HG03066 (cell line): ENCODE data around the gene ITPR2.
A peak's percentile ranks its signal among the peaks of the same experiment; 100 is the strongest.
"Not testable (repeated sequence)": the region's sequence is repeated elsewhere in the genome, so short reads cannot be mapped to it uniquely, and the experiment has no call there.

ENCODE experiments used
- ATAC-seq: cut with Tn5 transposase; IDR thresholded peaks from one replicate; pipeline ENCODE4 v1.9.1; 2021; ENCODE audit warnings: low read depth; ENCODE audit not compliant: unreplicated experiment

The ITPR2 gene

GRCh38 chr12:26767865-26768264, 65.1 kb downstream of the ITPR2 start:
- no peak for ATAC-seq

DNA sequence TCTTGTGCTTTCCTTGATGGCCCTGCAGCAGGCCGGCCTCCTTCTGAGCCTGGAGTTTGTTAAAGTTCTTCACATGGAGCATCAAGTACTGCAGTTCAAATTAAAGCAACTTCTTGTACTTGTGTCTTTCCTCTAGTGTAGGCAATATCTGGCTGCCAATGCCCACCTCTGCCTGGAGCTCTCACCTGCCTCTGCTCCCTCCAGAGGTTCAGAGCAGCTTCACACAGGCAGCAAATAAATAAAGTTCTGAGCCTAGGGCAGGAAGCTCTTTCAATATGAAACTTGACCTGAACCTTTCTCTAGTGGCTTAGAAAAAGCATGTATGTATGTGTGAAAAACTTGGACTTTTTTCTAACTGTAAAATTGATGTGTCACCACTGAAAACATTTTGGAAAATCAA, 65.9 kb downstream of the ITPR2 start:
- no peak for ATAC-seq

- no peak for ATAC-seq
Observed at GRCh38 chr12:26762186-26762585, 70.8 kb downstream of the ITPR2 start.

- ATAC-seq = no peak
Observed at GRCh38 chr12:26761775-26762174, 71.2 kb downstream of the ITPR2 start.

GRCh38 chr12:26760657-26761293, 72.2 kb downstream of the ITPR2 start:
- no peak for ATAC-seq

- ATAC-seq = not testable (repeated sequence)
Observed at GRCh38 chr12:26755362-26755761, 77.6 kb downstream of the ITPR2 start.

- ATAC-seq = no peak
Observed at GRCh38 chr12:26754148-26754547, 78.8 kb downstream of the ITPR2 start.

DNA sequence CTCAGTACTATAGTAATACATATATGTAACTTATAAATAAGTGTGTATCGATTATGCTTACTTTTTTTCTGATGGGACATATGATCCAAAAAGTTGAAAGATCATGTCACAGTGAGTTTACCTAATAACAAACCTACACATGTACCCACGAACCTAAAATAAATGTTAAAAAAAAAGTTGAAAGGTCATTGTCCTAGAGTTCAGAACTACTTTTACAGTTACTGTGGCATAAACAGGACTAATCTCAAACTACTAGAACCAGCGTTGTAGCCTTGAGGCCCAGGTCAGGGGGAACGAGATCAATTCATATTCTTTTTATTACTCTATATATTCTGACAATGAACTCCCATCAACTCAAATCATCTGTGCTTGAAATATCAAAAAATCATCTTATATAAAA, 81.8 kb downstream of the ITPR2 start:
- no peak for ATAC-seq

DNA sequence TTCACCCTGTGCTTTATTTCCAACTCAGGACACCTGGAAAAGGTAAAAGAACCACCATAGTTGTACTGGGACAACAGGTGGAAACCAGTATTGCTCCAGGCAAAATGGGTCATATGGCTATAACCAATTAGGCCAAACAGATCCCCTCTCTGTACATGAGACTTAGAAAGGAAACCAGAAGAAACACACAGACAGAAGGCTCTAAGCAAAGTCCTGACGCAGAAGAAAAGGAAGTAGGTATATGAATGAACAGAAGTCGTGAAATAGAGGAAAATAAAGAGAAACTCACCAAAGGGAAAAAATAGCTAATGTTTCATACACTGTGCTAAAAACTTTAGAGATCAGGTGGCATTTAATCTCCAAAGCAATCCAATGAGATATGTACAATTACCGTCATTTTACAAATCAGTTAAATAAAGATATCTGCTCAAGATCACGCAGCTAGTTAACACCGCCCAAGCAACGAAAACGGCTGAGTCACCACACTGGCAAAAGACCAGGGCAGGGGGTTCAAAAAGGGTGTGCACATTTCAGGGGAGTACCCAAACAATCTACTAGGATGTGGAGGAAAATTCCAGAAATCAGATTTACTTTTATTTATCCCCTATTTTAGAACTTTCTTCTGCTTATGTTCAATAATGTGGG, 82.3 kb downstream of the ITPR2 start:
- peak; percentile 42 for ATAC-seq

DNA sequence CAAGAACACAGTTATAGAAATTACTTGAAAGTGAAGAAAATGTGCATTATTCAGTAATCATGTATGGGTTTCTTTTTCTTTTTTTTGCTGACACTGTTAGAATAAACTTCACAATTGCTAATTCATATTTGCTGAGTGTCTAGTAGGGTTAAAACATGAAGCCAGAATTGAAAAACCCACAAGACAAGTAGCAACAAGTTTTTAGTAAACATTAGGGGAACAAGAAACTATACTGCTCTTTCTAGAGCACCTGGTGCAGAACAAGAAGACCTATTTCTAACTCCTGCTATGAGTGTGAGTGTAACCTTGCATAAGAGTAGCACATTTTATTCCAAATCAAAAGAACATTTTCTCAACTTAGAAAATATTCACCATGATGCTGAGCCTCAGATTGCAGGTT, 83.2 kb downstream of the ITPR2 start:
- peak; percentile 74 for ATAC-seq

GRCh38 chr12:26748741-26749431, 84.1 kb downstream of the ITPR2 start:
- peak; percentile 37 for ATAC-seq

DNA sequence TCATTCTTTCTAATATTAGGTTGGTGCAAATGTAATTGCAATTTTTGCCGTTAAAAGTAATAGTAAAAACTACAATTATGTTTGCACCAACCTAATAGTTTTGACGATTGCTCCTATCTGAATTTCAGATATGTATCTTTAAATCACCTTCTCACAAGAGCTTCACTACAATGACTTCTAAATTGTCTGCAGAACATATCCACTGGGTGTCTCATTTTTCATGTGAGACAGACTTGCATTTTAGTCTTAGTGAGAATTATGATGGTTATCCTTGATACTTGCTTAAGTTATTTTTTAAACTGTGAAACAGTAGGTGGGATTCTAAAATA, 84.6 kb downstream of the ITPR2 start:
- peak; percentile 1 for ATAC-seq

GRCh38 chr12:26746121-26746714, 86.8 kb downstream of the ITPR2 start:
- ATAC-seq = no peak

DNA sequence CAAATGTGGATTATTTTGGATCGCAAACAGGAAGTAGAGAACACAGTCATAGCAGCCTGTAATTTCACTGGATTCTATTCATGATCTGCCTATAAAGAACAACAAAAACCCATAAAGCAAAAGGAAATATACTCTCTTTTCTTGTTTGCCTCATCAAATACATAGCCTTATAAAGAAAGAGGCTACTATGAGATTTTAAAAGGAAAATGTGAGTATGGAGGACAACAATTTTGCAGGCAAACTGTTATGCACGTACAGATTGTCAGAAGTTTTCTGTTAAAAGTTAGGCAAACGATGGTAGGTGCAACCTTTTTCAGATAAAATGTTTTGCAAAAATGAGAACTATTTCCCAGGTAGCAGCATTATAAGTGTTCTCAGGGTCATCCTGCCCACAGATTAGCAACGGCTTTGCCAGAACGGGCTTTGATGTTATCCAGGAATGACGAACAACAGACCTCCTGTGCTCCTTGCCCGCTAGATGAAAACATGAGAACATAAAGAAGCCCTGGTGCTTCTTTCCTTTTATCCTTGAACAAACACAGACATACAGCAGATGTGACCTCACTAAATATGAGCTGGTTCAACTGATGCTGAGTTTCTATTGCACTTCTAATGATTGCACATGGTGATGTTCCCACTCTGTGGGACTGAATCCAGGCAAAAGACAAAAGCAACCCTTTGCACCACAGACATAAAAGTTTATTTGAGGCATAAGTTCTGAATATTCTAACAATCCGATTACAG, 88.1 kb downstream of the ITPR2 start:
- no peak for ATAC-seq

DNA sequence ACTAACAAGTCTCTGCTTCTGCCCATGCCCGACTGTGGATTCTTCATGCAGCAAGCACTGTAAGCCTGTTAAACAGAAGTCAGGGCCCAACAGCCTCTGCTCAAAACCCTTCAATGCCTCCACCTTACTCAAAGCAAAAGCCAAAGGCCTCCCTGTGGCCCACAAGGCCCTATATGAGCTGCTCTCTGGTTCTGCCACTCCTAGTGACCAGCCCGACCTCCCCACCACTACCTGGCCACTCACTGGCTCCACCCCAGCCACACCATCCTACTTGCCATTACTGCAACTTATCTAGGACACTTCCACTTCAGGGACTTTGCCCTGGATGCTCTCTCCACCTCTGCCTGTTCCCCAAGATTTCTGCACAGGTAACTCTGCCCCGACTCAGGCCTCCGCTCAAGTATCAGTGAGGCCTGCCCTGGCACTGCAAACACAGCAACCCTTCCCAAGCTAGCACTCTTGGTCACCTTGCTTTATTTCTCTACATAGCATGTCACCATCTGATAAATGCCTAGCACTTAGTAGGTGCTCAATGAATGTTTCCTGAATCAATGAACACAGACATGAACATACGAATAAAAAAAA, 88.9 kb downstream of the ITPR2 start:
- ATAC-seq = no peak

GRCh38 chr12:26741584-26742227, 91.3 kb downstream of the ITPR2 start:
- no peak for ATAC-seq

DNA sequence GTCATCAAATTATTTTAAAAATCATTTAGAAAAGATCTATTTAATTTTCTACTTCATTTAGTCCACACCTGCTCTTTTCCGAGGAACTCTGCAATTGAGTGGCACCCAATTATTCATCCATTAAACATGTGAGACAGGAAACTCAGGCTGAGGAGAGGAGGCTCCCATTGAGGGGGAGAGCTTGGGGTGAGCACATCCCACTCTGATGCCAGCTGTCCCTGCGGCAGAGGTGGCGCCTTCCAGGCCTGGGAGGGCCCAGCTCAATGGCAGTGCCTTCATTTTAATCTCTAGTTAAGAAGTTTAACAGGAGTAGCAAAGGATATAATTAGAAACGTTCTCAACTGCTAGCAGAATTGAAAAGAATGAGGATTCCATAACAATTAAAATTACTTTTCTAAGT, 92.0 kb downstream of the ITPR2 start:
- ATAC-seq = no peak

GRCh38 chr12:26740348-26740747, 92.6 kb downstream of the ITPR2 start:
- no peak for ATAC-seq

DNA sequence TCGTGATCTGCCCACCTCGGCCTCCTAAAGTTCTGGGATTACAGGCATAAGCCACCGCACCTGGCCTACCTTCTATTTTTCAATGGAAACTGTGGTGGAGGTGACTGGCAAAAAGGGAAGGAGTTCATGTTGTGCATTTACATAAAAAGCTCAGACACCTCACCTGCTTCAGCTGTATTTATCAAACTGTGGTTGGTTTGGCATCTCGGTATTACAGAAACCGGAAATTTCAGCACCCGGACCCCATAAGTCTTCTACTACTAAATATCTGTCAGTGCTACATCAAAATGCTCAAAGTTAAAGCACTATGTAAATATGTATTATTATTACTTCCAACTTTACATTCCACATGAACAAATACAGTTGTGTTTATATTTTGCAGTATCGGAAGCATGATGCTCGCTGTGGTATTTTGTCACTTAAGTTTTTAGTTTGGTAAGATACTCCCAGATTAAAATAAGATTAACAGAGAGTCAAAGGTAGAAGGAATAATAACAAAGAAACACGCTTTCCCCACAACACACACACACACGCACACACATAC, 95.4 kb downstream of the ITPR2 start:
- ATAC-seq = no peak
